ENCODE data around the gene TSC22D2.

Gene TSC22D2

GRCh38 chr3:150396956-150397550 is 11.0 kb upstream of the TSC22D2 start:
- TF ChIP-seq ZNF565 (CRISPR knock-in tag; conservative IDR thresholded peaks at IDR 0.05; ENCODE audit: low read depth) (no peak), ZFP3 (CRISPR knock-in tag; IDR thresholded peaks at IDR 0.05) (no peak), ISL1 (CRISPR knock-in tag; IDR thresholded peaks at IDR 0.05) (no peak), ZNF8 (CRISPR knock-in tag; IDR thresholded peaks at IDR 0.05) (no peak), OSR1 (CRISPR knock-in tag; IDR thresholded peaks at IDR 0.05) (no peak), CREB5 (CRISPR knock-in tag; IDR thresholded peaks at IDR 0.05; ENCODE audit: low read depth) (no peak), PATZ1 (CRISPR knock-in tag; IDR thresholded peaks at IDR 0.05; ENCODE audit: borderline replicate concordance) (no peak)
- TF ChIP-seq, protein P1, sequence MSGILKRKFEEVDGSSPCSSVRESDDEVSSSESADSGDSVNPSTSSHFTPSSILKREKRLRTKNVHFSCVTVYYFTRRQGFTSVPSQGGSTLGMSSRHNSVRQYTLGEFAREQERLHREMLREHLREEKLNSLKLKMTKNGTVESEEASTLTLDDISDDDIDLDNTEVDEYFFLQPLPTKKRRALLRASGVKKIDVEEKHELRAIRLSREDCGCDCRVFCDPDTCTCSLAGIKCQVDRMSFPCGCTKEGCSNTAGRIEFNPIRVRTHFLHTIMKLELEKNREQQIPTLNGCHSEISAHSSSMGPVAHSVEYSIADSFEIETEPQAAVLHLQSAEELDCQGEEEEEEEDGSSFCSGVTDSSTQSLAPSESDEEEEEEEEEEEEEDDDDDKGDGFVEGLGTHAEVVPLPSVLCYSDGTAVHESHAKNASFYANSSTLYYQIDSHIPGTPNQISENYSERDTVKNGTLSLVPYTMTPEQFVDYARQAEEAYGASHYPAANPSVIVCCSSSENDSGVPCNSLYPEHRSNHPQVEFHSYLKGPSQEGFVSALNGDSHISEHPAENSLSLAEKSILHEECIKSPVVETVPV (CRISPR knock-in tag; IDR thresholded peaks at IDR 0.05), result no peak

DNA sequence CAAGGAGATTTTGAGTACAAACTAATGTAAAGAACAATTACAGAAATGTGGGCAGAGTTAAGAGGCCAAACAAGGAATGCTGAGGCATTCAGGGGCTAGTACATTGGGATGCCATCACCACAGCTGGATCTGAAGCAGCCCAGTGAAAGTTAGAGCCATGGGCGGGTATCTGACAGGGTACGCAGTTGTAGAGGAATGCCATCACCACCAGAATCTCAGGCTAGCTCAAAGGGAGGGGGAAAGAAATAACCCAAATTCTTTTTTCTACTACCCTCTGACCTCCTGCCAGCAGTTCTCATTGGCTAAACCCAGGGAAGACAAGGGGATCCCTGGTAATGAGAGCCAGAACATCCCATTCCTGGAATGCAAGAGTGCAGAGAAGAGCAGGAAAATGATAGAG is 9.0 kb upstream of the TSC22D2 start:
- ATAC-seq, result no peak
- no peak for TF ChIP-seq BACH2 (CRISPR knock-in tag; IDR thresholded peaks at IDR 0.05; ENCODE audit: borderline replicate concordance)
- no peak for TF ChIP-seq ZFP30 (CRISPR knock-in tag; IDR thresholded peaks at IDR 0.05)
- TF ChIP-seq OSR1 (CRISPR knock-in tag; IDR thresholded peaks at IDR 0.05), result no peak
- TF ChIP-seq ARNTL (CRISPR knock-in tag; IDR thresholded peaks at IDR 0.05; ENCODE audit: borderline replicate concordance, low read depth), result no peak
- TF ChIP-seq TSHZ2 (CRISPR knock-in tag; IDR thresholded peaks at IDR 0.05), result no peak
- TF ChIP-seq RARB (CRISPR knock-in tag; IDR thresholded peaks at IDR 0.05), result no peak
- no peak for TF ChIP-seq POU6F1 (CRISPR knock-in tag; IDR thresholded peaks at IDR 0.05; ENCODE audit: borderline replicate concordance, low read depth)
- no peak for TF ChIP-seq ZNF8 (CRISPR knock-in tag; IDR thresholded peaks at IDR 0.05)
- no peak for TF ChIP-seq GLIS3 (CRISPR knock-in tag; IDR thresholded peaks at IDR 0.05)
- no peak for TF ChIP-seq SNAI2 (CRISPR knock-in tag; IDR thresholded peaks at IDR 0.05)
- TF ChIP-seq ZFP3 (CRISPR knock-in tag; IDR thresholded peaks at IDR 0.05), result no peak
- no peak for TF ChIP-seq TOX (CRISPR knock-in tag; IDR thresholded peaks at IDR 0.05; ENCODE audit: borderline replicate concordance)
- TF ChIP-seq CREB5 (CRISPR knock-in tag; IDR thresholded peaks at IDR 0.05; ENCODE audit: low read depth), result no peak
- TF ChIP-seq TCF4 (CRISPR knock-in tag; IDR thresholded peaks at IDR 0.05; ENCODE audit: borderline replicate concordance), result no peak
- no peak for TF ChIP-seq PPARA (CRISPR knock-in tag; IDR thresholded peaks at IDR 0.05; ENCODE audit: borderline replicate concordance)
- no peak for TF ChIP-seq ZNF70 (CRISPR knock-in tag; IDR thresholded peaks at IDR 0.05)

More at GRCh38 chr3:150396956-150397550, 11.0 kb upstream of the TSC22D2 start:
- ATAC-seq, result no peak
